OCI-LY7 (cell line): ENCODE data around the gene G6PC3. TPM values are rescaled to one million over a fixed set of nuclear protein-coding genes. Genes with fewer than 3 reads are reported as not detected.

ENCODE experiments used
- BruUV-seq: library from RNA; stranded (reverse); fragments of 400-500 nt; replicated peaks from 2 replicates; lab custom pipeline; 2021; lab: Mats Ljungman, UMichigan
- CTCF ChIA-PET: fragments of 300-600 bp; sonication (Branson Sonifier 250); formaldehyde crosslinking; loops from one replicate; lab custom pipeline; 2022; ENCODE audit warnings: antibody characterized with exemption; ENCODE audit not compliant: unreplicated experiment; lab: Charles Lee
- POLR2A ChIA-PET: fragments of 300-600 bp; sonication (Branson Sonifier 250); formaldehyde crosslinking; loops from one replicate; lab custom pipeline; 2022; ENCODE audit warnings: antibody characterized with exemption; lab: Charles Lee
- DNase-seq: peaks from one replicate; pipeline ENCODE4 v3.0.0-alpha.2; 2015; ENCODE audit warnings: low spot score
- H2AFZ ChIP-seq: fragments of 200-600 bp; sonication (generic), shearing (Covaris generic); 2 replicates; pipeline ENCODE4 v1.6.1; 2014; ENCODE audit warnings: mild to moderate bottlenecking, antibody characterized with exemption, low read length, moderate library complexity
- H3K27ac ChIP-seq: fragments of 200-600 bp; sonication (generic); 2 replicates; pipeline ENCODE4 v1.5.1; 2014; ENCODE audit warnings: mixed run types, low read depth, mild to moderate bottlenecking, moderate library complexity, low read length, inconsistent platforms; ENCODE audit not compliant: poor library complexity, severe bottlenecking
- H3K36me3 ChIP-seq: fragments of 200-600 bp; sonication (generic); 2 replicates; pipeline ENCODE4 v1.6.1; 2014; ENCODE audit warnings: mild to moderate bottlenecking, antibody characterized with exemption, low read length, moderate library complexity, mixed read lengths; ENCODE audit not compliant: insufficient read depth
- H3K4me1 ChIP-seq: fragments of 200-600 bp; sonication (generic); 2 replicates; pipeline ENCODE4 v1.5.1; 2014; ENCODE audit warnings: mild to moderate bottlenecking, low read length; ENCODE audit not compliant: insufficient read depth, poor library complexity, severe bottlenecking
- H3K4me2 ChIP-seq: fragments of 200-600 bp; sonication (generic); 2 replicates; pipeline ENCODE4 v1.6.1; 2014; ENCODE audit warnings: mild to moderate bottlenecking, low read length
- H3K4me3 ChIP-seq: fragments of 200-600 bp; sonication (generic); 2 replicates; pipeline ENCODE4 v1.5.1; 2014; ENCODE audit warnings: mild to moderate bottlenecking, low read depth, low read length; ENCODE audit not compliant: poor library complexity, severe bottlenecking
- H3K79me2 ChIP-seq: fragments of 200-600 bp; sonication (generic); 2 replicates; pipeline ENCODE4 v1.6.1; 2016; ENCODE audit warnings: low read depth, mild to moderate bottlenecking, low read length, moderate library complexity, mixed read lengths; ENCODE audit not compliant: insufficient read depth
- H3K9me2 ChIP-seq: fragments of 200-600 bp; sonication (generic); 2 replicates; pipeline ENCODE4 v1.6.1; 2016; ENCODE audit warnings: mild to moderate bottlenecking, low read length, mixed read lengths; ENCODE audit not compliant: insufficient read depth
- H3K9me3 ChIP-seq: fragments of 200-600 bp; sonication (generic); 2 replicates; pipeline ENCODE4 v1.6.1; 2014; ENCODE audit warnings: mild to moderate bottlenecking, mixed run types, low read length, mixed read lengths
- H4K20me1 ChIP-seq: fragments of 200-600 bp; sonication (generic); 2 replicates; pipeline ENCODE4 v1.6.1; 2014; ENCODE audit warnings: mild to moderate bottlenecking, antibody characterized with exemption, low read length, moderate library complexity, mixed read lengths; ENCODE audit not compliant: insufficient read depth
- EZH2phosphoT487 ChIP-seq: fragments of 200-600 bp; sonication (generic); IDR thresholded peaks from 2 replicates; pipeline ENCODE4 v1.6.1; 2018; ENCODE audit warnings: low read depth, borderline replicate concordance, mild to moderate bottlenecking, mixed run types, antibody characterized with exemption, low read length, moderate library complexity, mixed read lengths
- intact Hi-C: fragments of 100-400 bp; cut with micrococcal nuclease; formaldehyde crosslinking; loops from one replicate; pipeline ENCODE4 v1.10.0; 2022; ENCODE audit not compliant: unreplicated experiment
- total RNA-seq, 2 experiments: library from RNA; depleted of rRNA in 1 of 2; stranded (reverse); fragments of >200 nt in 1 of 2; shearing (Covaris generic) in 1 of 2; gene quantifications; 2 replicates each; pipeline ENCODE4 v1.2.3, GENCODE V29; 2014 to 2022
- TF ChIP-seq, protein P1 (sequence below): fragments of 200-600 bp; sonication (generic); conservative IDR thresholded peaks from 2 replicates; pipeline ENCODE4 v1.5.1; 2014; ENCODE audit warnings: mild to moderate bottlenecking, antibody characterized with exemption, low read length, moderate library complexity, mixed read lengths

The G6PC3 gene
- total RNA-seq, 2 experiments from 2014 or later: 20.6 to 46.1 TPM

DNA sequence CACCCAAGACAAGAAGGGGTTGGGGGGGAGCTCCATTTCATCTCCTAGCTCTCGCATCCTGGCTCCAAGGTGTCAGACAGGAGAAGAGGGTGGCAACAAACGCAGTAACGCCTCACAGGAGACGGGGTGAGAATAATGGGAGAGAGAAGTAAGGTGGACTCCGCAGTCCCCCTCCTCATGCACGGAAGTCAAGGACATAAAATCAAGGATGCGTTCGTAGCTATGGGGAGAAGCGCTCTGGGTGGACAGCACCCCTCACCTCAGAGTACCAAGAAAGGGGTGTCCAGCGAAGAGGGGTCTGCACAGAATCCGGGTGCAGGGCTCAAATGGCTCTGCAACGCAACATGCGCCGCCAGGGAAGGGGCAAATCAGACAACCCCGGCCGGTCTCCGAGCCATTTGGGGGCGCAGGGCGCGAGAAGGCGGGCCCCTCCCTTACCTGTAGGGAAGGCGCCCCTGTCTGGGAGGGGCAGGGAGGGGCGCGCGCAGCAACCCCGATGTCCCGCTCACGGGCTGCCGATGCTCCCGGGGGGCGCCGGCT lies 52.4 kb downstream of the G6PC3 start:
- peak overlapping the region; percentile 81 for H2AFZ ChIP-seq
- POLR2A ChIA-PET: interaction anchor here (0.6 to 1.8 kb wide), 6 partner anchors 12 to 1350 kb away, joined by 3 to 7 read pairs (median 4); no protein-coding TSS in a partner anchor
- TF ChIP-seq, protein P1, sequence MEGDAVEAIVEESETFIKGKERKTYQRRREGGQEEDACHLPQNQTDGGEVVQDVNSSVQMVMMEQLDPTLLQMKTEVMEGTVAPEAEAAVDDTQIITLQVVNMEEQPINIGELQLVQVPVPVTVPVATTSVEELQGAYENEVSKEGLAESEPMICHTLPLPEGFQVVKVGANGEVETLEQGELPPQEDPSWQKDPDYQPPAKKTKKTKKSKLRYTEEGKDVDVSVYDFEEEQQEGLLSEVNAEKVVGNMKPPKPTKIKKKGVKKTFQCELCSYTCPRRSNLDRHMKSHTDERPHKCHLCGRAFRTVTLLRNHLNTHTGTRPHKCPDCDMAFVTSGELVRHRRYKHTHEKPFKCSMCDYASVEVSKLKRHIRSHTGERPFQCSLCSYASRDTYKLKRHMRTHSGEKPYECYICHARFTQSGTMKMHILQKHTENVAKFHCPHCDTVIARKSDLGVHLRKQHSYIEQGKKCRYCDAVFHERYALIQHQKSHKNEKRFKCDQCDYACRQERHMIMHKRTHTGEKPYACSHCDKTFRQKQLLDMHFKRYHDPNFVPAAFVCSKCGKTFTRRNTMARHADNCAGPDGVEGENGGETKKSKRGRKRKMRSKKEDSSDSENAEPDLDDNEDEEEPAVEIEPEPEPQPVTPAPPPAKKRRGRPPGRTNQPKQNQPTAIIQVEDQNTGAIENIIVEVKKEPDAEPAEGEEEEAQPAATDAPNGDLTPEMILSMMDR: peak; percentile 23; the same call in 1 of the 2 replicates
- no peak for TF ChIP-seq EZH2phosphoT487
- H3K79me2 ChIP-seq: peaks cover 7% of the 10 kb centered on the region; the same call in 1 of the 2 replicates
- BruUV-seq: TSS peak; percentile 72
- no peaks in the 10 kb centered on the region for H3K36me3 ChIP-seq
- H4K20me1 ChIP-seq: no peaks in the 10 kb centered on the region; the same call in 1 of the 2 replicates
- H3K27ac ChIP-seq: peak overlapping the region; percentile 50
- peak; percentile 36 for DNase-seq
- H3K4me2 ChIP-seq: peak overlapping the region; percentile 86
- CTCF ChIA-PET: interaction anchor here (0.6 to 0.9 kb wide), 2 partner anchors 40 to 62 kb away, joined by 4 to 5 read pairs; no protein-coding TSS in a partner anchor
- H3K9me2 ChIP-seq: no peaks in the 10 kb centered on the region
- intact Hi-C loops: loop anchor here (1.0 to 5.0 kb wide), 3 partner anchors 51 to 204 kb away; partner anchors contain the start of genes G6PC3 and TMUB2
- no peaks in the 10 kb centered on the region for H3K9me3 ChIP-seq
- H3K4me1 ChIP-seq: peaks cover 25% of the 10 kb centered on the region
- H3K4me3 ChIP-seq: peak overlapping the region; percentile 85

DNA sequence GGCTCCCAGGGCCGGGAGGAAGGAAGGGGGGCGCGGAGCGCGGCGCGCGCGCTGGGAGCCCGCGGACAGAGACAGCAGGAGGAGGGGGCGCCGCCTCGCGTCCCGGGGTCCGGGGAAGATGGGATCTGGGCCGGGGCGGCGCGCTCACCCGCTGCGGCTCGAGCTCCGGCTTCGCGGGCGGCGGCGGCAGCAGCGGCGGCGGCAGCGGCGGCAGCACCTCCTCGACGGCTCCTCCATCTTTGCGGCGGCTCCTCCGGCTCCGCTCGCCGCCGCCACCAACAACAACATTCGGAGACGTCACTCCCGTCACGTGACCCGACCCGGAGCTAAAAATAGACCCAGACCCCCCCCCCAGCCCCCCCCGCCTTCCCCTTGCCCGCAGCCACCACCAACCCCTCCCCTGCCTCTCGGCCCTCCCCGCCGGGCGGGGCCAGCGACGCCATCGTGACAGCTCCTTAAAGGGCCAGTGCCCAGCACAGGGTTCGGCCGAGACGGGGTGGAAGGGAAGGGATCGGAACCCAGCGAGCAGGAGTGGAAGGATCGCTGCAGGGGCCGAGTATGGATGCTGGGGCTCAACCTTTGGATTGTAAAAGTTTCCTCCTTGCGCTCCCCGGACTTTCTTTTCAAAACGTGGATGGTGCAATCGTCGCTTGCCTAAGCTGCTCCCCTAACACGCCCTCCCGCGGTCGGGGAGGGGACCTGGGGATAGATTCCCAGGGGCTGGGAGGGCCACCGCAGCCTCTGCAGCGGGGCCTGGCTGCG lies 53.0 kb downstream of the G6PC3 start, which contains the start of gene HDAC5:
TSS of gene HDAC5 (minus strand) at position 286 of the 762 bp plus-strand sequence. CDS start 6,126 bp downstream, outside the sequence.
- intact Hi-C loops: loop anchor here (1.0 to 5.0 kb wide), 4 partner anchors 18 to 204 kb away; partner anchors contain the start of genes G6PC3, HROB and TMUB2
- Histone ChIP-seq H3K27ac (peak within 1 kb of the TSS; percentile 62), H3K4me1 (peaks cover 25% of the 10 kb centered on the region), H4K20me1 (no peaks in the 10 kb centered on the region; the same call in 1 of the 2 replicates), H3K4me2 (peak within 1 kb of the TSS; percentile 97), H3K79me2 (peaks cover 7% of the 10 kb centered on the region; the same call in 1 of the 2 replicates), H3K9me3 (no peaks in the 10 kb centered on the region), H3K36me3 (no peaks in the 10 kb centered on the region), H3K9me2 (no peaks in the 10 kb centered on the region), H3K4me3 (peak within 1 kb of the TSS; percentile 85), H2AFZ (peak within 1 kb of the TSS; percentile 95)
- DNase-seq: peak; percentile 96
- TF ChIP-seq, protein P1: peak; percentile 78
- no peak for TF ChIP-seq EZH2phosphoT487
- BruUV-seq: no TSS peak
- CTCF ChIA-PET: interaction anchor here (0.6 to 0.9 kb wide), 2 partner anchors 40 to 62 kb away, joined by 4 to 5 read pairs; no protein-coding TSS in a partner anchor
- POLR2A ChIA-PET: interaction anchor here (0.6 to 1.8 kb wide), 5 partner anchors 12 to 63 kb away, joined by 3 to 7 read pairs (median 3); no protein-coding TSS in a partner anchor
